HG03457 (cell line): ENCODE results near the gene NUP50.

Source experiments
- ATAC-seq: cut with Tn5 transposase; IDR thresholded peaks from one replicate; pipeline ENCODE4 v1.9.1; 2021; ENCODE audit warnings: moderate number of reproducible peaks; ENCODE audit not compliant: unreplicated experiment

Gene NUP50

DNA sequence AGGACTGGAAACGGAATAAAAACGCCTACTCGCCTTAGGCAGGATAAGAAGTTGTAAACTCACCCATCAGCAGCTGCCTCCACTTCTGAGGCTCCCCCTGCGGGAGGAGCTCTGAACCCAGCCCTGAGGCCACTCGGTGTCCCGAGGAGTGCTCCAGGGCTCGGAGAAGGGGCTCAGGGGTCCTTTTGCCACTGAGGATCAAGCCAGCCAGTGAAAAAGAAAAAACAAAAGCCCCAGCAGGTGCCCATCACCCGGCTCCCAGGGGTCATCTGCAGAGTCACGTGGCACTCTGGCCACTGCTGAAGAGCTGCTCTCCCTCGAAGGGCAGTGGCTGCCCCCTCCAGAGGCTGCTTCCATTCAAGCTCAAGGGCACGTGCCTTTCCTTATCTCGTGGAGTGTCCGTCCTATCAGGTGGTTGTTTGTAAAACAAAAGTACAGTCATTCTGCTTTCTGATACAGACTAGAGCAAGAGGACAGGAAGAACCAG lies 29.0 kb downstream of the NUP50 start:
- ATAC-seq, result no peak

- no peak for ATAC-seq
These were observed 31.0 kb downstream of the NUP50 start for GRCh38 chr22:45194686-45195085.

DNA sequence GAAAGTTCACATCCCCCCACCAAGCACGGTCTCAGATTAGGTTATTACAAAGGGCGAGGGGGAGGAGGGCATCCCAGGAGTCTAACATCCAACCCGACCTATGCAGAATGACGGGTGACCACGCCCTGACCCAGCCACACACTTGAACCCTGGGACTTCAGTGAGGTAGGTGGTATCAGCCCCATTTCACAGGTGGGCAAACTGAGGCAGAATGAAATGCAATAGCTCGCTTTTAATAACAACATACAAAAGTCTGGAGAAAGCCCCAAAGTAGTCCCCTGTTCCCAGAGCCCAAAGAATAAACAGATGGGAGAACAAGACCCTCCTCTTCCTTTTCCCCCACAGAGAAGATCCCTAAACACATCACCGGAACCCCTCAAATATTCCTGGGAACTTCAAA lies 31.9 kb downstream of the NUP50 start:
- no peak for ATAC-seq

- ATAC-seq, result no peak
These were observed 32.6 kb downstream of the NUP50 start for GRCh38 chr22:45196308-45196707.

DNA sequence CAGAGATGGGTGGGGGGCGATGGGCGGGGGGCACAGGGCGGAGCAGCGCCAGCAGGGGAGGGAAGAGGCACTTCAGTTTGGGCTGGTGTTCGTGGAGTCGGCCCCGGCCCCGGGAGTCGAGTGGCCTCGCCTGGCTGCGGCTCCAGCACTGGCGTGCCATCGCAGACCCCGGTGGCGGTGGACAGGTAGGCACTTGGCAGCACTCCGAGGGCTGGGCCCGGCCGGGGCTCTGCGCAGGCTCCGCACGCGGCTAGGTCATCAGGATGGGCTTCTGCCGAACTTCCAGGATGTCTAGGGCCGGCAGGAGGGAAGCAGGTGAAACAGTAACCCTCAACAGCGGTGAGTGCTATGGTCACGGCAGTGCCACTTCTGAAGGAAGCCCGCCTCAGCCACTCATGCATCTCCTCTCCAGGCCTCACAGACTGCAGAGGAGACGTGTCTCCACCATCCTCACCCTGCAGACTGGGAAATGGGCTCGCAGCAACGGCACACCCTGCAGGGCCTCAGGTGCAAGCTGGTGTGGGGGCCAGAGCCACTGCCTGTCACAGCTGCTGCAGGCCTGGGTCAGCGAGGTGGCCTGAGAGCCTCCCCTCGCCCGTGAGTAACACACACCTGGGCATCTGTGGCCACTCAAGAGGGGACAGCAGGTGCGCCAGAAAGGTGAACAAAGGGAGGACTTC lies 33.3 kb downstream of the NUP50 start:
- ATAC-seq, result no peak

GRCh38 chr22:45197606-45198462 lies 34.1 kb downstream of the NUP50 start:
- no peak for ATAC-seq

DNA sequence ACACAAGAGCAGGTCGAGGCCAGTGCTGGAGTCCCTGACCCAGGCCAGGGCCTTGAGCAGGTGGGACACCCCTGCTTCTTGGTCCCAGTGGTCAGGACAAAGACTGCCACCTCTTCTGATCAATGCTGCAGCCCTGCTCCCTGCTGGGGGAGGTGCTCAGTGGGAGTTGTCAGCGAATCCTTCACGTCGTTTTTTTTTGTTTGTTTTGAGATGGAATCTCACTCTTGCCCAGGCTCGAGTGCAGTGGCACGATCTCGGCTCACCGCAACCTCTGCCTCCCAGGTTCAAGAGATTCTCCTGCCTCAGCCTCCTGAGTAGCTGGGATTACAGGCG lies 34.7 kb downstream of the NUP50 start:
- ATAC-seq, result no peak

- no peak for ATAC-seq
These were observed 36.0 kb downstream of the NUP50 start for GRCh38 chr22:45199723-45200122.

DNA sequence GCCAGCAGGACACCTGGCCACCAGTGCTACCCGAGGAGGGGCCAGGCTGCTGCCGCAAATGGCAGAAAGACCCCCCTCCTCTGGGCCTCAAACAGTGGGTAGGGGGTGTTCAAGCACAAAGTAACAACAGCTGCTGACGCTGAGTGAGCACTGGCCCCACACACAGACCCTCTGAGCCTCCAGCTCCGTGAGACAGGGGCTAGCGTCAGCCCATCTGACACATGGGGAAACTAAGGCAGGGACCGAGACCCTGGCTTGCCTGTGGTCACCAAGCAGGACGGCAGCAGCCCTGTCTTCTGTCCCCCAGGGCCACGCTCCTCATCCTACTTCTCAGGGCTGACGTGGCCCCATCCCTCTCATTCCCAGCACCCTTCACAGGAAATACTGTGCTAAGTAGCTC lies 36.5 kb downstream of the NUP50 start:
- no peak for ATAC-seq

- no peak for ATAC-seq
These were observed 37.3 kb downstream of the NUP50 start for GRCh38 chr22:45200860-45201511.

DNA sequence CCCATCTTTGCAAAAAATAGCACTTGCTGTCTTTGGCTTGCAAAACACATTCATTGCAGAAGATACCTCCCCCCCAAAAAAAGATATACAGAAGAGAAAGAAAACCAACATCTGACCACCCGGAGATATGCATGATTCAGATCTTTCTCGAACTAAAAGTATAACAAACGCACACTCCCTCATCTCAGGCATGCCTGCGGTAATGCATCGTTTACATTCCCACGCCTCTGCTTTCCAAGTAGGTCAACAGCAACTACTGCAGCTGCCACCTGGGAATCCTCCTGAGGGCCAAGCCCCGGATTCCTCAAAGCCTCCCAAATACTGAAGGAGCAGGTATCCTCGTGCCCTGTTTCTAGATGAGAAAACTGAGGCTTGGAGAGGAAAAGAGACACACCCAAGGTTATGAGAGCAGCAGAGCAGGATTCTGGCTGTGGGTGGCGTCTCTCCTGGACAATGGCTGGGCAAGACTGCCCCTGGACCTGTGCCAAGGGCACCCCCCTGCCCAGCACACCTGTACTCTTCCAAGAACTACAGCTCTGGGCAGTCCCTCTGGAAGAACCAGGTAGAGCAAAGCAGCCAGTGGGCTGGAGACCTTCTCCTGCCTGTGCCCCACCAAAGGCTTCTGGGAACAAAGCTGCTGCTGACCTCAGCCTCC lies 38.1 kb downstream of the NUP50 start:
- no peak for ATAC-seq

DNA sequence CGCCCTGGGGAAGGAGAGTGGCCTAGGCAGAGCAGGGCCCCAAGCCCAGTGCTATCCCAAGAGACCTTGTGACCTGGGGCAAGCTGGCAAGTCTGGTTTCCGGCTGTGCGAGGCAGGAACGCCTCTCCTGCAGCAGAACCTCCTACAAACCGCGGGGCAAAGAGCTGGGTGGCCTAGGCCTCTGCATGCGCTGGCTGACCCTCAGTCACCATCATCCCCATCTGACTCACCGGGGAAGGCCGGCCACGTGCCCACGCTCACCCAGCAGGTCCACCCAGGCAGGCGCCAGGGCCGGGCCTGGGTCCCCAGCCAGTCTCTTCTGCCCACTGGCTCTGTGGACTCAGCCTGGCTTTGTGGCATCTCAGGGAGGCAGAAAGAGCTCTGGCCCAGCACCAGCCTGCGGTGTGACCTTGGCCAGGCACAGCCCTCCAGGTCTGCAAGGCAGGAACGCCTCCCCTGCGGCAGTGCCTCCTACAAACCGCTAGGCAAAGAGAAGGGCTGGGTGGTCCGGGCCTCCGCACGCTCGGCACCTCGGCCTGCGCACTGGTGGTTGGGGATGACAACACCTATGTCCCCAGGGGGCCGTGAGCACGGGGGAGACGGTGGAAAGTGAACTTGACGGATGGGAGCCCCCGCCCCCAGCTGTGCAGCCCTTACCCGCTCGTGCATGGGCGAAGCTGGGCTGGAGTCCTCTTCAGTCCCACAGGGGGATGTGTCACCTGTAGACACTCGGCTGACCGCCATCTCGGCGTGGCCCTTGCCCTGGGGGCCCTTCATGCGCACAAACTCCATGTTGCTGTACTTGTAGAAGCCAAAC lies 38.8 kb downstream of the NUP50 start:
- ATAC-seq, result no peak

- ATAC-seq, result no peak
These were observed 39.6 kb downstream of the NUP50 start for GRCh38 chr22:45203150-45203951.

DNA sequence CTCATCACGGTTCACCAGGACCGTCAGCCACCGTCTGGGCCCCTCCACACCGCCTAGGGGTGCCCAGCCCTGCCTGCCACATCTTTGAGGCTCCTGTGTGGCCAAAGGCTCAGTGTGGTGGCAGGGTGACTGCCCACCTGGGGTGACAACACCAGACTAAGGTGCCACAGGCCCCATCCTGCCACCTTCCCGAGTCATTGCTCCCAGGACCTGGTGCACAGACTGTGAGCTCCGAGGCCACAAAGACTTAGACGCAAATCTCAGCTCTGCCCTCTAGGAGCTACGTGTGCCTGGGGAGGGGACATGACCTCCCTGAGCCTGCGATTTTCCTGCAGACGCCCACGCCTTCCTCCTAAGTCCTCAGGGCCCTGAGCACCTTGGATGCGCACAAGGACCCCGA lies 40.5 kb downstream of the NUP50 start:
- no peak for ATAC-seq

- no peak for ATAC-seq
These were observed 41.1 kb downstream of the NUP50 start for GRCh38 chr22:45204819-45205218.

GRCh38 chr22:45205276-45205925 lies 41.7 kb downstream of the NUP50 start:
- no peak for ATAC-seq

- no peak for ATAC-seq
These were observed 42.5 kb downstream of the NUP50 start for GRCh38 chr22:45206233-45206632.

DNA sequence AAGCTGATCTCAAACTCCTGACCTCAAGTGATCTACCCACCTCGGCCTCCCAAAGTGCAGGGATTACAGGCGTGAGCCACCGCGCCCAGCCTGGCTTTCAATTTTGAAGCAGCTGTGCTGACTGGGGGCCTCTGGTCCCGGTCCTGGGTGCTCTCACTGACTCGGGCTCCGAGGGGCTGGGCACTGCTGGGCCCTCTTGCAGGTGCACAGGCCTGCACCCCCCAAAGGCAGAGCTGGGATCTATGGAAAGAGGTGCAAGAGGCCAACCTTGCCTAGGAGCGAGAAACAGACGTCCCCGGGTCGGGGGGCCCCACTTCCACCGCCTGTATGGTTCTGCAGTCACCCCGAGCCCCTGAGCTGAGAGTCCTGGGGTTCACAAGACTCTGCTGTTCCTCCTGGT lies 43.8 kb downstream of the NUP50 start:
- no peak for ATAC-seq

- no peak for ATAC-seq
These were observed 44.4 kb downstream of the NUP50 start for GRCh38 chr22:45207981-45208664.
